Measurements from ENCODE around the gene MPND.

DNA sequence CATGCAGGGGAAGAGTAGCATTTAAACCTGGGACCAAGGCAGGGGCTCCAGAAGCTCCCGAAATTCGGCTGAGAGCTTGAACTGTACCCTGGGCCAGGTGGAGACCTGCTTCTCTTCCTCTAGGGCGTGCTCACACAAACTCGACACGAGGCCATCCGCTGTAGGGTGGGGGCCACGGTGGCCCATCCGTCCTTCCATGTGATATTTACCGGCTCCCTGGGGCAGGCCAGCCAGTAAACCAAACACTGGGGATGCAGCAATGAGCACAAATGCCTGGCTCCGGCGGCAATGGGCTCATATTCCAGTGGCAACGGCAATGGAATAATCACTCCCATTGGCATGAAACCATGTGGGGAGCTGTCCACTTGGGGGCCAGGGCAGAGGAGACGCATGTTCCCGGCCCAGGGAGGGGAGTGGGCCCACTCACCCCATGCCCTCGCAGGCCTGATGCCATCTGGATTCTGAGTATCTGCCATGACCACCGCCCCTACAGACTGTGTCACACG lies 46.2 kb downstream of the MPND start:
- TF ChIP-seq POLR2A (IDR thresholded peaks at IDR 0.05), result no peak
- TF ChIP-seq, protein P1, sequence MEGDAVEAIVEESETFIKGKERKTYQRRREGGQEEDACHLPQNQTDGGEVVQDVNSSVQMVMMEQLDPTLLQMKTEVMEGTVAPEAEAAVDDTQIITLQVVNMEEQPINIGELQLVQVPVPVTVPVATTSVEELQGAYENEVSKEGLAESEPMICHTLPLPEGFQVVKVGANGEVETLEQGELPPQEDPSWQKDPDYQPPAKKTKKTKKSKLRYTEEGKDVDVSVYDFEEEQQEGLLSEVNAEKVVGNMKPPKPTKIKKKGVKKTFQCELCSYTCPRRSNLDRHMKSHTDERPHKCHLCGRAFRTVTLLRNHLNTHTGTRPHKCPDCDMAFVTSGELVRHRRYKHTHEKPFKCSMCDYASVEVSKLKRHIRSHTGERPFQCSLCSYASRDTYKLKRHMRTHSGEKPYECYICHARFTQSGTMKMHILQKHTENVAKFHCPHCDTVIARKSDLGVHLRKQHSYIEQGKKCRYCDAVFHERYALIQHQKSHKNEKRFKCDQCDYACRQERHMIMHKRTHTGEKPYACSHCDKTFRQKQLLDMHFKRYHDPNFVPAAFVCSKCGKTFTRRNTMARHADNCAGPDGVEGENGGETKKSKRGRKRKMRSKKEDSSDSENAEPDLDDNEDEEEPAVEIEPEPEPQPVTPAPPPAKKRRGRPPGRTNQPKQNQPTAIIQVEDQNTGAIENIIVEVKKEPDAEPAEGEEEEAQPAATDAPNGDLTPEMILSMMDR (IDR thresholded peaks at IDR 0.05), result no peak

All from heart left ventricle (tissue), 13 donors.